ENCODE data around the gene CTIF.

The CTIF gene

GRCh38 chr18:48818329-48819254, 279.8 kb downstream of the CTIF start:
- Histone ChIP-seq H3K36me3 (ENCODE audit: control insufficient read depth, insufficient read depth, low read length, severe bottlenecking) (peaks cover 61% of the 10 kb centered on the region), H3K9me3 (ENCODE audit: control insufficient read depth, low read length) (peaks cover 5% of the 10 kb centered on the region), H3K9ac (ENCODE audit: low read length) (no peak overlapping the region), H3K27me3 (replicated peaks; ENCODE audit: control insufficient read depth, insufficient read depth, low read length) (no peaks in the 10 kb centered on the region), H3K4me3 (ENCODE audit: low read length) (no peak overlapping the region), H3K4me1 (ENCODE audit: control insufficient read depth, insufficient read depth, low read length) (no peaks in the 10 kb centered on the region)
- no peak for DNase-seq (ENCODE audit: low read depth)

GRCh38 chr18:48819276-48819675, 280.4 kb downstream of the CTIF start:
- Histone ChIP-seq H3K9ac (ENCODE audit: low read length) (no peak overlapping the region), H3K4me1 (ENCODE audit: control insufficient read depth, insufficient read depth, low read length) (no peaks in the 10 kb centered on the region), H3K27me3 (replicated peaks; ENCODE audit: control insufficient read depth, insufficient read depth, low read length) (no peaks in the 10 kb centered on the region), H3K36me3 (ENCODE audit: control insufficient read depth, insufficient read depth, low read length, severe bottlenecking) (peaks cover 68% of the 10 kb centered on the region), H3K4me3 (ENCODE audit: low read length) (no peak overlapping the region), H3K9me3 (ENCODE audit: control insufficient read depth, low read length) (peaks cover 6% of the 10 kb centered on the region)
- DNase-seq (ENCODE audit: low read depth) = no peak

- Histone ChIP-seq H3K27me3 (replicated peaks; ENCODE audit: control insufficient read depth, insufficient read depth, low read length) (no peaks in the 10 kb centered on the region), H3K36me3 (ENCODE audit: control insufficient read depth, insufficient read depth, low read length, severe bottlenecking) (peaks cover 70% of the 10 kb centered on the region), H3K4me3 (ENCODE audit: low read length) (no peak overlapping the region), H3K4me1 (ENCODE audit: control insufficient read depth, insufficient read depth, low read length) (peaks cover 1% of the 10 kb centered on the region), H3K9ac (ENCODE audit: low read length) (no peak overlapping the region), H3K9me3 (ENCODE audit: control insufficient read depth, low read length) (peaks cover 6% of the 10 kb centered on the region)
- no peak for DNase-seq (ENCODE audit: low read depth)
Observed at GRCh38 chr18:48819781-48820482, 281.1 kb downstream of the CTIF start.

GRCh38 chr18:48820483-48821250, 281.8 kb downstream of the CTIF start:
- H3K27me3 ChIP-seq (replicated peaks; ENCODE audit: control insufficient read depth, insufficient read depth, low read length) = no peaks in the 10 kb centered on the region
- peaks cover 9% of the 10 kb centered on the region for H3K4me1 ChIP-seq (ENCODE audit: control insufficient read depth, insufficient read depth, low read length)
- H3K4me3 ChIP-seq (ENCODE audit: low read length) = no peak overlapping the region
- H3K9me3 ChIP-seq (ENCODE audit: control insufficient read depth, low read length) = peaks cover 6% of the 10 kb centered on the region
- H3K36me3 ChIP-seq (ENCODE audit: control insufficient read depth, insufficient read depth, low read length, severe bottlenecking) = peaks cover 70% of the 10 kb centered on the region
- H3K9ac ChIP-seq (ENCODE audit: low read length) = no peak overlapping the region
- no peak for DNase-seq (ENCODE audit: low read depth)

- no peak for DNase-seq (ENCODE audit: low read depth)
- peaks cover 6% of the 10 kb centered on the region for H3K9me3 ChIP-seq (ENCODE audit: control insufficient read depth, low read length)
- no peak overlapping the region for H3K9ac ChIP-seq (ENCODE audit: low read length)
- H3K4me1 ChIP-seq (ENCODE audit: control insufficient read depth, insufficient read depth, low read length) = peaks cover 14% of the 10 kb centered on the region
- no peak overlapping the region for H3K4me3 ChIP-seq (ENCODE audit: low read length)
- no peaks in the 10 kb centered on the region for H3K27me3 ChIP-seq (replicated peaks; ENCODE audit: control insufficient read depth, insufficient read depth, low read length)
- H3K36me3 ChIP-seq (ENCODE audit: control insufficient read depth, insufficient read depth, low read length, severe bottlenecking) = peaks cover 66% of the 10 kb centered on the region
Observed at GRCh38 chr18:48821251-48821590, 282.4 kb downstream of the CTIF start.

GRCh38 chr18:48821845-48822244, 283.0 kb downstream of the CTIF start:
- Histone ChIP-seq H3K27me3 (replicated peaks; ENCODE audit: control insufficient read depth, insufficient read depth, low read length) (no peaks in the 10 kb centered on the region), H3K9me3 (ENCODE audit: control insufficient read depth, low read length) (peaks cover 6% of the 10 kb centered on the region), H3K36me3 (ENCODE audit: control insufficient read depth, insufficient read depth, low read length, severe bottlenecking) (peaks cover 64% of the 10 kb centered on the region), H3K9ac (ENCODE audit: low read length) (no peak overlapping the region), H3K4me3 (ENCODE audit: low read length) (no peak overlapping the region), H3K4me1 (ENCODE audit: control insufficient read depth, insufficient read depth, low read length) (peaks cover 15% of the 10 kb centered on the region)
- DNase-seq (ENCODE audit: low read depth) = no peak

GRCh38 chr18:48824231-48824970, 285.6 kb downstream of the CTIF start:
- Histone ChIP-seq H3K4me3 (ENCODE audit: low read length) (no peak overlapping the region), H3K9ac (ENCODE audit: low read length) (no peak overlapping the region), H3K27me3 (replicated peaks; ENCODE audit: control insufficient read depth, insufficient read depth, low read length) (no peaks in the 10 kb centered on the region), H3K4me1 (ENCODE audit: control insufficient read depth, insufficient read depth, low read length) (peaks cover 38% of the 10 kb centered on the region), H3K36me3 (ENCODE audit: control insufficient read depth, insufficient read depth, low read length, severe bottlenecking) (peaks cover 39% of the 10 kb centered on the region), H3K9me3 (ENCODE audit: control insufficient read depth, low read length) (peaks cover 6% of the 10 kb centered on the region)
- DNase-seq (ENCODE audit: low read depth) = no peak

- Histone ChIP-seq H3K4me3 (ENCODE audit: low read length) (no peak overlapping the region), H3K27me3 (replicated peaks; ENCODE audit: control insufficient read depth, insufficient read depth, low read length) (no peaks in the 10 kb centered on the region), H3K9me3 (ENCODE audit: control insufficient read depth, low read length) (peaks cover 6% of the 10 kb centered on the region), H3K36me3 (ENCODE audit: control insufficient read depth, insufficient read depth, low read length, severe bottlenecking) (peaks cover 31% of the 10 kb centered on the region), H3K9ac (ENCODE audit: low read length) (no peak overlapping the region), H3K4me1 (ENCODE audit: control insufficient read depth, insufficient read depth, low read length) (peaks cover 43% of the 10 kb centered on the region)
- peak; percentile 82 for DNase-seq (ENCODE audit: low read depth)
Observed at GRCh38 chr18:48825101-48825745, 286.4 kb downstream of the CTIF start.

- Histone ChIP-seq H3K4me3 (ENCODE audit: low read length) (no peak overlapping the region), H3K9ac (ENCODE audit: low read length) (no peak overlapping the region), H3K36me3 (ENCODE audit: control insufficient read depth, insufficient read depth, low read length, severe bottlenecking) (peaks cover 20% of the 10 kb centered on the region), H3K9me3 (ENCODE audit: control insufficient read depth, low read length) (peaks cover 6% of the 10 kb centered on the region), H3K4me1 (ENCODE audit: control insufficient read depth, insufficient read depth, low read length) (peaks cover 43% of the 10 kb centered on the region), H3K27me3 (replicated peaks; ENCODE audit: control insufficient read depth, insufficient read depth, low read length) (no peaks in the 10 kb centered on the region)
- DNase-seq (ENCODE audit: low read depth) = no peak
Observed at GRCh38 chr18:48826271-48826670, 287.4 kb downstream of the CTIF start.

- no peak overlapping the region for H3K9ac ChIP-seq (ENCODE audit: low read length)
- H3K27me3 ChIP-seq (replicated peaks; ENCODE audit: control insufficient read depth, insufficient read depth, low read length) = no peaks in the 10 kb centered on the region
- peaks cover 15% of the 10 kb centered on the region for H3K36me3 ChIP-seq (ENCODE audit: control insufficient read depth, insufficient read depth, low read length, severe bottlenecking)
- no peak overlapping the region for H3K4me3 ChIP-seq (ENCODE audit: low read length)
- DNase-seq (ENCODE audit: low read depth) = no peak
- peaks cover 6% of the 10 kb centered on the region for H3K9me3 ChIP-seq (ENCODE audit: control insufficient read depth, low read length)
- peaks cover 43% of the 10 kb centered on the region for H3K4me1 ChIP-seq (ENCODE audit: control insufficient read depth, insufficient read depth, low read length)
Observed at GRCh38 chr18:48826806-48827205, 288.0 kb downstream of the CTIF start.
